Right atrium auricular region (tissue), 2 donors: ENCODE data around the gene PIK3R3. TPM values are rescaled to one million over a fixed set of nuclear protein-coding genes. Genes with fewer than 3 reads are reported as not detected.

ENCODE experiments used
- DNase-seq: peaks from one replicate; pipeline ENCODE4 v3.0.0-alpha.2; 2019; ENCODE audit warnings: low spot score
- H3K27ac ChIP-seq, 2 donors: fragments of 200-600 bp; sonication (generic); 1 replicate in 1 of 2; 2 replicates in 1 of 2; pipeline ENCODE4 v1.5.1; 2016 to 2019
- H3K27me3 ChIP-seq, 2 donors: fragments of 200-600 bp; sonication (generic); one replicate each; pipeline versions ENCODE4 v1.5.1 to v1.6.0; 2017 to 2019
- H3K36me3 ChIP-seq: fragments of 200-600 bp; sonication (generic); one replicate; pipeline ENCODE4 v1.5.1; 2016
- H3K4me1 ChIP-seq, 2 donors: fragments of 200-600 bp; sonication (generic); one replicate each; pipeline versions ENCODE4 v1.5.1 to v1.6.0; 2017 to 2019
- H3K4me3 ChIP-seq, 2 donors: fragments of 200-600 bp; sonication (generic); 1 replicate in 1 of 2; 2 replicates in 1 of 2; pipeline ENCODE4 v1.5.1; 2017 to 2019; ENCODE audit warnings: mild to moderate bottlenecking in 1 of 2, moderate library complexity in 1 of 2
- H3K9me3 ChIP-seq, 2 donors: fragments of 200-600 bp; sonication (generic); one replicate each; pipeline ENCODE4 v1.5.1; 2019
- total RNA-seq, 2 donors: library from RNA; depleted of rRNA; stranded (reverse); fragments of >200 nt; gene quantifications; one replicate each; pipeline ENCODE4 v1.1.0, GENCODE V29; 2016
- TF ChIP-seq, protein P1 (sequence below), 2 donors: fragments of 200-600 bp; sonication (generic); IDR thresholded peaks; one replicate each; pipeline ENCODE4 v1.5.1; 2019; ENCODE audit warnings: antibody characterized with exemption in 2 of 2

The PIK3R3 gene
- total RNA-seq, 2 donors from 2014 or later = 24.3 to 35.3 TPM

DNA sequence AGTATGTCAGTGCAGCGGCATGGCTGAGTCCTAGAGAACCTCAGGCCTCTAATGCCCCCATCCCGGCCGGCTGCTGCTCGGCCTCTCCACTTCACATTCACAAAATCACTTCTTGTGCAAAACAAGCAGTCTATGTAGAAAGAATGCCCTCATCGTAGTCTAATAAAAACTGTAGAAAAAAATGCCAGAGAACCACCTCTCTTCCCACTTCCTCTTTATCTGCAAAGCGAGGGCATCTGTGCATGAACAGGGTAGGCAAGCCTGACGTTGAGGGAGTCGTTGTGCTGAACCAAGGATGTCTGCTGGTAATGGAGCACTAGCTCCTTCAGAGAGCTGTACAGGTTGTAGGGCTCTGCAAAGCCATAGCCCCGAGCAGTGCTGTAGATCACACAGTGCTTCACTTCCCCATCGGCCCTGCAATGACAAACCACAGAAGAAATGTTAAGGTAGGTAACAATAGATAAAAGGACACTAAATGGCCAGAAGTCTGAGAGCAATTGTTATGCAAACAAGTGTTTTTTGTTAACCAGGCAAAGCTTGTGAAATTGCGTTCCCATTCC, 88.9 kb downstream of the PIK3R3 start:
- peaks cover 0 to 41% of the 10 kb centered on the region in 2 donors for H3K4me1 ChIP-seq
- H3K9me3 ChIP-seq = no peaks in the 10 kb centered on the region
- TF ChIP-seq, protein P1, sequence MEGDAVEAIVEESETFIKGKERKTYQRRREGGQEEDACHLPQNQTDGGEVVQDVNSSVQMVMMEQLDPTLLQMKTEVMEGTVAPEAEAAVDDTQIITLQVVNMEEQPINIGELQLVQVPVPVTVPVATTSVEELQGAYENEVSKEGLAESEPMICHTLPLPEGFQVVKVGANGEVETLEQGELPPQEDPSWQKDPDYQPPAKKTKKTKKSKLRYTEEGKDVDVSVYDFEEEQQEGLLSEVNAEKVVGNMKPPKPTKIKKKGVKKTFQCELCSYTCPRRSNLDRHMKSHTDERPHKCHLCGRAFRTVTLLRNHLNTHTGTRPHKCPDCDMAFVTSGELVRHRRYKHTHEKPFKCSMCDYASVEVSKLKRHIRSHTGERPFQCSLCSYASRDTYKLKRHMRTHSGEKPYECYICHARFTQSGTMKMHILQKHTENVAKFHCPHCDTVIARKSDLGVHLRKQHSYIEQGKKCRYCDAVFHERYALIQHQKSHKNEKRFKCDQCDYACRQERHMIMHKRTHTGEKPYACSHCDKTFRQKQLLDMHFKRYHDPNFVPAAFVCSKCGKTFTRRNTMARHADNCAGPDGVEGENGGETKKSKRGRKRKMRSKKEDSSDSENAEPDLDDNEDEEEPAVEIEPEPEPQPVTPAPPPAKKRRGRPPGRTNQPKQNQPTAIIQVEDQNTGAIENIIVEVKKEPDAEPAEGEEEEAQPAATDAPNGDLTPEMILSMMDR (IDR thresholded peaks at IDR 0.05) = no peak
- H3K36me3 ChIP-seq = peaks cover 20% of the 10 kb centered on the region
- DNase-seq = no peak
- no peak overlapping the region for H3K4me3 ChIP-seq
- no peaks in the 10 kb centered on the region for H3K27me3 ChIP-seq
- H3K27ac ChIP-seq = no peak overlapping the region

DNA sequence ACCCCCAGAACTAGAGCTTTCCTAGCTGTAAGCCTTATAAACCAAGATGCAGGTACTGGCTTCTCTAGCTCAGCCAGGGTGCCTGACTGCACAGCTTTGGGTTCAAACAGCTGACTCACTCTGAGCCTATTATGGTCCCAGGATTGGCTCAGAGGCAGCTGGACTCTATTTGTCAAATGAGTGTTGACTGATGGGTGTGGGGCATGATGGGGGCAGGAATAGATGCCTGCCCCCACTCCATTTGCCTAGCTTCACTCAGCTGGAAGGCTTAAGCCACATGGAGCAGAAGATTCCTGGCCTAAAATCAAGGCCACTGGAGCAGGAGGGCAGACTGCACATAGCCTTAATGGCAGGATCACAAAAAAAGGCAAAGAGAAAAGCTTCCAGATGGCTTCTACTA, 90.5 kb downstream of the PIK3R3 start:
- peak overlapping the region; percentile 7 to 17 for H3K27ac ChIP-seq
- no peak for DNase-seq
- no peak overlapping the region for H3K4me3 ChIP-seq
- H3K36me3 ChIP-seq = peaks cover 20% of the 10 kb centered on the region
- H3K9me3 ChIP-seq = no peaks in the 10 kb centered on the region
- H3K27me3 ChIP-seq = no peaks in the 10 kb centered on the region
- peaks cover 0 to 47% of the 10 kb centered on the region in 2 donors for H3K4me1 ChIP-seq
- TF ChIP-seq, protein P1 (IDR thresholded peaks at IDR 0.05) = no peak

DNA sequence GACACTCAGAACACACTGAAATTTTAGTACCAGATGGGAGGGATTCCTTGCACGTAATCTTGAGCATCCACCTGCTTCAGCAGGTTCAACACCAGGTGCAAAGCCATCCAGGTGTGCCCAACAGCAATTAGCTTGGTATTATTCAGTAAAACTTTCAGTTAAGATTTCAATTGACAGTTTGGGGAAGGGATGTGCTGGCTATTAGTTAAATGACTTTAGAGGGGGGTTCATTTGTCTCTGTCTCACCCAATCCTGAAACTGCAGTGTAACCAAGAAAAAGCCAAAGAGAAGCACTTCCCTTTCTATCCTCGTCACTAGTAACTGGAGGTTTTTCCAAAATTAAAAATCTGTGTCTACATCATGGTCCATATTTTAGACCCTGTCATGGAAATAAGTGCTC, 90.9 kb downstream of the PIK3R3 start:
- Histone ChIP-seq H3K9me3 (no peaks in the 10 kb centered on the region), H3K36me3 (peaks cover 20% of the 10 kb centered on the region), H3K4me1 (peaks cover 0 to 51% of the 10 kb centered on the region in 2 donors), H3K27me3 (no peaks in the 10 kb centered on the region), H3K4me3 (no peak overlapping the region), H3K27ac (peak overlapping the region in 1 of 2 donors; percentile 17)
- DNase-seq = no peak
- TF ChIP-seq, protein P1 (IDR thresholded peaks at IDR 0.05) = no peak

DNA sequence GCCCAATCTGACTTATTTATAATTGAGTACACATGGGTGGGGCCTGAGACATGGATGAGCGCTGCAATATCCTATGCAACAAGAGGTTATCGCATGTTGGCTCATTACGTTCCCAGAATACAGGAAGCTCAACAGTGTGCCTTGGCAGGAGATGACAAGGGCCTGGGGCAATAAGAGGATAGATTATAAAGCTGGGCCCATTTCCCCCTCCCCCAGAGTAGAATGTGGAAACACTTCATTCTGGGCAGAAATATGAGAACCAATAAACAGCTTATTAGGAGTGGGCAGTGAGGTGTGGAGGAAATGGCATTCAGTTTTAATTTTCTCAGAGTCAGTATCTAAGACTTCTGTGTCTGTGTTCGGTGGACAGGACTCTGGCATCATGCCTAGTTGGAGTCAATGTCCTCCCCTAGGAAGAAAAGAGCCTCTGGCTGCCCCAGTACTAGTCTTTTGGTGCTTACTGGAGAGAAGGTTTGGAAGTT, 92.8 kb downstream of the PIK3R3 start:
- DNase-seq = no peak
- H3K27me3 ChIP-seq = no peaks in the 10 kb centered on the region
- no peak overlapping the region for H3K4me3 ChIP-seq
- TF ChIP-seq, protein P1 (IDR thresholded peaks at IDR 0.05) = no peak
- H3K9me3 ChIP-seq = no peaks in the 10 kb centered on the region
- peak overlapping the region; percentile 9 to 48 for H3K27ac ChIP-seq
- H3K4me1 ChIP-seq = peaks cover 0 to 56% of the 10 kb centered on the region in 2 donors
- H3K36me3 ChIP-seq = peaks cover 14% of the 10 kb centered on the region

DNA sequence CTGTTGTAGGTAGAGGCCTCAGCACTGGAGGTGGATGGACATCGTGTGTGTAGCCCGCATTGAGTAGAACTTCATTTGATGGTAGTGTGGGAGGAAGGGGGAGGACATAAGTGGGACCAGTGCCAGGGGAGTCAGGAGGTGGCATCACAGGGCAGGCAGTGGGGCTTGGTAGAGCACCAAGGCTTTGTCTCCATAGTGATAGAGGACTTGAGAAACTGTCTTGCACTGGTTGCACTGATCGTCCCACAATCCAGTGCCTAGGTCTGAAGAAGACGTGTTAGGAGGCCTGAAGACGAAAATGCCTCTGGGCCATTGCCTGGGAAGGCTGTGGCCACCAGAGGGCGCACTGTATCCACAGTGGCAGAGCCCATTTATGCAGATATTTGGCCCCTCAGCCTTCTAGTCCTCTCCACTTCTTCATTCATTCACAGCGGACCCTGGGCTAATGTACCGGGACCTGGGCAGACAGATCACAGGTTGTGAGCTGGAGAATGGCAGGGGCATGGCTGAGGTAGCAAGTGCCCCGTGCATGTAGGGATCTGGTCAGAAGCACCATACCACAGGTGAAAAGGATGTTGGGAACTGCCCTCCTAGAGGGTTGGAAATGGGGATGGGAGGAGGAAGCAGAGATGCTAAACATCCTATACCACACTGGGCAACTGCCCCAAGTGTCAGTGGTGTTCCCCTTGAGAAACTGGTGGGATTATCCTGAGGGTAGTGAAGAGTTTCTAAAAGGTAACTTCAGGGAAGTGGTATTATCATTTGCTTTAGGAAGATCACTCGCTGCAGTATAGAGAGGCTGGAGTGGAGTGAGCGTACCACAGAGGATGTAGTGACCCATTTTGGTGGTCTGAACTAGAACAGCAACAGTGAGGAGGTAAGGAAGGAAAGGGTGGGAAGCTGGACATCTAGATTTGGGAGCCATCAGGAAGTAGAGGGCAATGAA, 95.3 kb downstream of the PIK3R3 start:
- H3K36me3 ChIP-seq = peaks cover 16% of the 10 kb centered on the region
- peak overlapping the region; percentile 54 to 58 for H3K27ac ChIP-seq
- H3K9me3 ChIP-seq = no peaks in the 10 kb centered on the region
- TF ChIP-seq, protein P1 (IDR thresholded peaks at IDR 0.05) = peak; percentile 95 to 99
- peak; percentile 94 for DNase-seq
- peaks cover 0 to 51% of the 10 kb centered on the region in 2 donors for H3K4me1 ChIP-seq
- no peaks in the 10 kb centered on the region for H3K27me3 ChIP-seq
- H3K4me3 ChIP-seq = no peak overlapping the region
